ENCODE results near the gene PRR14L.
"Not testable (repeated sequence)": the region's sequence is repeated elsewhere in the genome, so short reads cannot be mapped to it uniquely, and the experiment has no call there.

The PRR14L gene

DNA sequence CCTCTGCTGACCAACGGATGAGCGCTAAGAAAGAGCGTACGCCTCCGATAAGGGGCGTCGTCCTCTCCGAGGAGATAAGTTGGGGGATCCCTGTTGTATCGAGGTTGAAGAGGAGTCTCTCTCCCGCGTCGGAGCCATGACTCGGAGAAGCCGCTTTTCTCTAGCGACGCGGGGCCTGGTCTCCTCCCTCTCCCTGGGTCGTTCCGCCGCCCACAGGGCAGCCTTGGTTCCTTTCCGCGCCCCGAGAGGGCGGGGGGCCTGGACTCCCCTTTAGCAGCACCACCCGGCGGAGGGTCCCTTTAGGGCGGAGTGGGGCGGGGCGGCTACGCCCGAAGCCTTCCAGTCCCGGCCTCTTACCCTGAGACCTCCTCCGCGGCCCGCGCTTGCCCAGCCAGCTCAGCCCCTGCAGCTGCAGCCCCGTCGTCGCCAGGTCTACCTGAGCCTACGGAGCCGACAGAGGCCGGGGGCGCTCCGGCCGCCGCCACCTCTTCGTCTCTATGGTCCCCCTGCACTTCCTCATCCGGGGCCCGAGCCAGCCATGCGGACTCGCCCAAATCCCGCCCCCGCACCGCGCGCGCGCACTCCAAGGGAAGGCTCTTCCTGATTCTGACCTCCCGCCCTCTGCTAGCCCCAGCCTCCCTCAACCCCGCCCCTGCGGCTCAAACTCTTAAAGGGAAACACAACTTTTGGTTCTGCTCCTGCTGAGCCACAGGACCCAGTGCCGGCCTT, at the start of gene PRR14L:
Gene PRR14L (minus strand): TSS at position 497 of the 729 bp plus-strand sequence. CDS start 11,272 bp downstream, outside the sequence.
- H3K27ac ChIP-seq: peak within 1 kb of the TSS; percentile 83 to 99 (median 96)
- peak within 1 kb of the TSS; percentile 60 to 97 (median 88) for H3K4me3 ChIP-seq

DNA sequence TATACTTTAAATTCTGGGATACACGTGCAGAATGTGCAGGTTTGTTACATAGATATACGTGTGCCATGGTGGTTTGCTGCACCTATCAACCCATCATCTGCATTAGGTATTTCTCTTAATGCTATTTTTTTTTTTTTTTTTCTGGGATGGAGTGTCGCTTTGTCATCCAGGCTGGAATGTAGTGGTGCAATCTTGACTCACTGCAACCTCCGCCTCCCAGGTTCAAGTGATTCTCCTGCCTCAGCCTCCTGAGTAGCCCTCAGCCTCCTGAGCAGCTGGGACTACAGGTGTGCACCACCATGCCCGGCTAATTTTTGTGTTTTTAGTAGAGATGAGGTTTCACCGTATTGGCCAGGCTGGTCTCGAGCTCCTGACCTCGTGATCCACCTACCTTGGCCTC, 49.4 kb upstream of the PRR14L start:
- not testable (repeated sequence) for H3K4me3 ChIP-seq
- peak overlapping the region in 2 of 21 experiments; percentile 21 to 31 for H3K27ac ChIP-seq

DNA sequence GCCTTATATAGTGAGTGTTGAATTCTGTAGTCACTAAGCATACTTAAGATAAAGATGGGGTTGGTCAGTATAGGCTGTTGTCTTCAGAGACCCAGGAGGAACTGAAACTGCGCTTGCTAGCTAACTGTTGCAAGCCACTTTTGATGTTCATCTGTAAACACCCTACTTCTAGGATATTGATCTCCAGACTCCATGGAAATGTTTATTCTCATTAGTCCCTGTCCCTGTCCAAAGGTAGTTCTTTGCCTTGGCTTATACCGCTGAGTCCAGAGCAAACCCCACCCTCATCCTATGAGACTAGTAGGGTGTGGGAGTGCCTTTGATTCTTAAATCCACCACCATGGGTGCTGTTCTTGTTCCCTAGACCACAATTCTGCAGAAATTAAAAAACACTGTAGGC, 40.3 kb upstream of the PRR14L start:
- Histone ChIP-seq H3K27ac (no peak overlapping the region), H3K4me3 (no peak overlapping the region)

DNA sequence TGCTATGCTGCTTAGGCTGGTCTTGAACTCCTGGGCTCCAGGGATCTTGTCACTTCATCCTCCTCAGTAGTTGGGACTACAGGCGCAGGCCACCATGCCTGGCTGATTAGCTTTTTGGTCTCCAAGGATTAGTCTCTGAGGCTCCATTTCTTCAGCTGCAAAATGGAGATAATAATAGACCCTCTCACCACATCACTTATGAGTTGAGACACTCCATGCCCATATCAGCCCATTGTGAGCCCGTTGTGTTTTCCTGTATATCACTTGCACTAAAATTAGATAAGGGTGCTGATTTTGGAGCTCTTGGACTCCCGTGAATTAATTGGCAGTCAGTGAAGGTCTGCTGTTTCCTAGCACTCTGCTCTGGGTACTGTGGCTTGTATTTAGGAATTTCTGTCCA, 39.9 kb upstream of the PRR14L start:
- no peak overlapping the region for H3K27ac ChIP-seq
- no peak overlapping the region for H3K4me3 ChIP-seq

DNA sequence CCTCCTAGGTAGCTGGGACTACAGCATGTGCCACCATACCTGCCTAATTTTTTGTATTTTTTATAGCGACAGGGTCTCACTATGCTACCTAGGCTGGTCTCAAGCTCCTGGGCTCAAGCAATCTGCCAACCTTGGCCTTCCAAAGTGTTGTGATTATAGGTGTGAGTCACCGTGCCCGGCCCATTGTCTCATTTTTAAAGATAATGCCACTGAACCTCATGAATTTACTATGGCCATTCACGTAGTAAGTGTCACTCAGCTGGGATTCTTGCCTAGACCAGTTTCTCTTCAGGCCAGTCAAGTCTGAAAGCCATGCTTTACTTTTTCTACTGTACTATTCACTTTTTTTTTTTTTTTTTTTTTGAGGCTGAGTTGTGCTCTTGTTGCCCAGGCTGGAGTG, 26.3 kb upstream of the PRR14L start:
- Histone ChIP-seq H3K27ac (no peak overlapping the region), H3K4me3 (no peak overlapping the region)

DNA sequence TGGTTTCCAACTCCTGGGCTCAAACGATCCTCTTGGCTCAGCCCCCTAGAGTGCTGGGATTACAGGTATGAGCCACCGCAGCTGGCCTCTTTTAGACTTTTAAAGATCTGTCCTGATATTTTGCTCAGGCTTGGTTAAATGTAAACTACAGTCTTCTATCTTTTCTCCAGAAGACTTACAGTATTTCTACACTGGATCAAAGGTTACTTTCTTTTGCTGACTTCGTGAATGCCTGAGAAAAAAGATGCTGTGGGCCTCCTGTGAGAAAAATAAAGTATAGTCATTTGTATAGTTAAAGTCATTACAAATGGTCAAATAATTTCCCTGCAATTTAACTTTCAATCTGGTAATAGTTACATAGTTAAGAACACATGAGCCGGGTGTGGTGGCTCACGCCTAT, 23.5 kb upstream of the PRR14L start:
- Histone ChIP-seq H3K4me3 (no peak overlapping the region), H3K27ac (no peak overlapping the region)

DNA sequence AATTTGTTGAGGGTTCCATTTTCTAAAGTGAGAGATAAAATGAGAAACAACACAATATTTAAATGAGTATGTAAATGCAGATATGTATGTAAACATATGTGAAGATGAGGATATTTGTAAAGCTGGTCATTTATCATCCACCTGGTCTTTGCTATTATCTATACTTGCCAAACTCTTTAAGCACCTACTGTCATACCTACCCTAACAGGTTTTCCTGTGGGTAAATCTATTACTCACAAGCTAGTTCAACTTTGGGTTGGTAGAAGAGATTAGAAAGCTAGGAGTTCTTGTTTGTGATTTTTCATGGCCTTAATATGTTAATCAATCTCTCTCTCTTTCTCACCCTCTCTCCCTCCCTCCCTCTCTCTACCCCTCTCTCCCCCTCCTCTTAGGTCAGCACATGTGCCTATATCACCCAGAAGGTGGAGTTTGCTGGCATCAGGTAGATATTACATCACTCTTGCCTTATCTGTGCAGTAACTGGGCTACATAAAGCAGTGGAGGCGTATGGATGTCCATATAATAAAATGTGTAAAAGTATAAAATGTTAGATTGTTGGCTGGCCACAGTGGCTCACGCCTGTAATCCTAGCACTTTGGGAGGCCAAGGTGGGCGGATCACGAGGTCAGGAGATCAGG, 18.6 kb upstream of the PRR14L start:
- Histone ChIP-seq H3K4me3 (no peak overlapping the region), H3K27ac (no peak overlapping the region)

DNA sequence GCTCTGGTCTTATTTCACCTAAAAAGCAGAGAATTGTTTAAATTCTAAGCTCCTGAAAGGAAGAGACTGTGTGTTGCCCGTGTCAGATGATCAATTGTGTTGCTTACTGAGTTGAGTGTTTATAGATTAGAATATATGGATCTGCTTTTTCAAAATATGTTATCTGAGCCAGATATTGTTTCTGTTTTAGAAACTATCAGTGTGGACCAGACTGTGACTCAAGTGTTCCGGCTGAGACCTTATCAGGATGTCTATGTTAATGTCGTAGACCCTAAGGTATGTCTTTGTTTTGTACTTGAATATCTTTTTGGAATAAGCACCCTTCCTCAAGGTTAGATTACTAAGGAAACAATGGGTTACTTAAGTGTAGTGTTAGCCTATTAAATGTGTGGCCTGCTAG, 14.9 kb upstream of the PRR14L start:
- H3K27ac ChIP-seq: no peak overlapping the region
- H3K4me3 ChIP-seq: no peak overlapping the region

DNA sequence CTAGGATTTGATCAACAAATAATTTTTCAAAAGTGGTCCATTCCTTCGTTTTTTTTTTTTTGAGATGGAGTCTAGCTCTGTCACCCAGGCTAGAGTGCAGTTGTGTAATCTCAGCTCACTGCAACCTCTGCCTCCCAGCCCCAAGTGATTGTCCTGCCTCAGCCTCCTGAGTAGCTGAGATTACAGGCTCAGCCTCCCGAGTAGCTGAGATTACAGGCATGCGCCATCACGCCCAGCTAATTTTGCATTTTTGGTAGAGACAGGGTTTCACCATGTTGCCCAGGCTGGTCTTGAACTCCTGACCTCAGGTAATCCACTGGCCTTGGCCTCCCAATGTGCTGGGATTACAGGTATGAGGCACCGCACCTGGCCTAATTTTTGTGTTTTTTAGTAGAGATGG, 8.9 kb upstream of the PRR14L start:
- H3K27ac ChIP-seq, H3K4me3 ChIP-seq: not testable (repeated sequence)

DNA sequence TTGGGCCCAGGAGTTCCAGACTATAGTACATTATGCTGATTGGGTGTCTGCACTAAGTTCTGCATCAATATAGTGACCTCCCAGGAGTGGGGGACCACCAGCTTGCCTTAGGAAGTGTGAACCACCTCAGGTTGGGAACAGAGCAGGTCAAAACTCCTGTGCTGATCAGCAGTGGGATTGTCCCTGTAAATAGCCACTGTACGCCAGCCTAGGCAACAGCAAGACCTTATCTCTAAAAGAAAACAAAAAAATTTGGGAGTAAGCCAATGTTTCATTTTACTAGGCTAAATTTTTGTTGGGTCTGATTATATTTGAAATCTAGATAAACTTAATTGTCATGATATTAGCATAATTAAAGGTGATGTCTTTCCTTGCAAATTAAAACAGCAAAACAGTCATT, 7.3 kb upstream of the PRR14L start:
- Histone ChIP-seq H3K4me3 (no peak overlapping the region), H3K27ac (no peak overlapping the region)

DNA sequence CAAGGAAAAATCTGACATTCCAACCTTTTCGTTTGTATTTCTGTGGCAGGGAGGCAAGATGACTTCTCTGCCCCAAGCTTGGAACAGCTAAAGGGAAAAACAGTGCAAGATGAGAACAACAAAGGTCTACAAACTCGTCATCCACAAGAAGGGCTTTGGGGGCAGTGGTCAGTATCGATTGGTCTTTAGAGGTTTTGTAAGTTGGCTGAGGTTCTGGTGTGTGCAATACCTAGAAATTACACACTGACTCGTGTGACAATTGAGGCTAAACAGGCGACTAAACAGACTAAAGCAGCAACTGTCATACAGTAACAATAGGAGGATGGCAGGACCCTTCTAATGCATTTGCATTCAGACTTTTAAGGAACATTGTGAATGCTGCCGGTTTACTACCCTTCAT, 4.9 kb upstream of the PRR14L start:
- peak overlapping the region in 13 of 21 experiments; percentile 92 to 98 (median 95) for H3K27ac ChIP-seq
- peak overlapping the region in 4 of 7 experiments; percentile 77 to 88 (median 85) for H3K4me3 ChIP-seq

DNA sequence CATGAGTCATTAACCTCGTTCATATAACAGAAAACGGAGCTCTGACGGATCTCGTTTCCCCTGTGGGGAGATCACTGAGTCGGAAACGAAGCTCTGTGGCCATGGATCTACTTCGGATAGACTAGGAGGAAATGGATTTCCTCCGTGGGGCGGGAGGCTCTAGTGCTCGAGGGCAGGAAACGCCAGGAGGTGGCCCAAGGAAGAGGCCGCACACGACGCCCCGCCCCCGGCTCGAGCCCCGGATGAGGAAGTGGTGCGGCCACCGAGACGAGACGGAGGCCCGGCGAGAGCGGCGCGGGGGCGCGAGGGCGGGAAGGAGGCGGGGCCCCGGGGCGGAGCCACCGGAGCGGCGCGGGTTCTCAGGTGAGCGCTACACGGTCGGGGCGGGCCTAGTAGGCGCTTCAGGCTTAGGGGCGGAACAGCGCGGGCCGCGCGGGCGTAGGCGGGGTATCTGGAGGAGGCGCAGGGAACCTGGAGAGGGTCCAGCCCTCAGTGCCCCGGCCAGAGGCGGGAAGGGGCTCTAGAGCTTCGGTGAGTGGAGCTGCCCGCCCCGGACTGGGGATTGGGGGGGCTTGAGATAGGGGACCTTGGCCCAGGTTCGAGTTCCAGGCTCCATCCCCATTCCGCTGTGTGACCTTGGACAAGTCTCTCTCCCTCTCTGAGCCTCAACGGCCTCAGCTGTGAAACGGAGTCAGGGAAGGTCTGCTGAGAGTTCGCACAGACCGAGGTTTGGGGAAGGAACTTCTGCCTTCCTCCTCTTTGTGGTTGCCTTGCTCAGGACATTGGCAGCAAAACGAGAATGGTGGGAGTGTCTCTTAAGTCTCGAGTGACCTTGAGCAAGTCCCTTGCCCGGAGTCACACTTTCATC, 3.9 kb upstream of the PRR14L start, which contains the start of gene DEPDC5:
Gene DEPDC5 (plus strand): TSS at position 386 of the 868 bp plus-strand sequence. CDS start 903 bp downstream, outside the sequence.
- Histone ChIP-seq H3K4me3 (peak within 1 kb of the TSS; percentile 77 to 88 (median 85)), H3K27ac (peak within 1 kb of the TSS; percentile 61 to 98 (median 94))

DNA sequence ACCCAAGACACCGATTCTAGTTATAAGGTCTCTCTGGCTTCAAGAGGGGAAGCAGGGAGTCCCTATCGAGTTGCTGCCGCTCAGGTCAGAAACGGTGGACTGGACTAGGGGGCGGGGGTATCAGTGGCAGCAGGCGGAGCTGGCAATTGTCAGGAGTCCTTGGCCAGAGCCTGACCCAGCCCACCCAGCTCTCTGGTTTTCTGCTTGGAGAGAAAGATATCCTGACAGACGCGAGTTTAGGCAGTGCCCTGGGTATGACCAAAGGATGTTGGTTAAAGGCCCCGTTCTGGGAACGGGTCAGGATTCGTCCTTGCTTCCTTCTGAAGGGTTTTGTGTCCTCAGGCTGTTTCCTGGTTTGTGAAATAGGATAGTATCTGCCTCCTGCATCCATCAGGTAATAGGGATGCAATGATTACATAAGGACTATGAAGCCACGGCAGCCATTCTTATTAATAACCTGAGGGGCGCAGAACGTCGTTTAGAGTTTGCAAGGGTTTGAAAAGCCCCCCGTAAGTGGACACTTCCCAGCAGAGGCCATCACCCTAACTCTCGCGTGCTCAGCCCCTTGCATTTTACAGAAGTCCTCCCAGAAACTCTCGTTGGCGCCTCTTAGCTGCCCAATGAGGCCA, 3.2 kb upstream of the PRR14L start:
- Histone ChIP-seq H3K27ac (peak overlapping the region; percentile 61 to 98 (median 94)), H3K4me3 (peak overlapping the region; percentile 77 to 88 (median 85))

DNA sequence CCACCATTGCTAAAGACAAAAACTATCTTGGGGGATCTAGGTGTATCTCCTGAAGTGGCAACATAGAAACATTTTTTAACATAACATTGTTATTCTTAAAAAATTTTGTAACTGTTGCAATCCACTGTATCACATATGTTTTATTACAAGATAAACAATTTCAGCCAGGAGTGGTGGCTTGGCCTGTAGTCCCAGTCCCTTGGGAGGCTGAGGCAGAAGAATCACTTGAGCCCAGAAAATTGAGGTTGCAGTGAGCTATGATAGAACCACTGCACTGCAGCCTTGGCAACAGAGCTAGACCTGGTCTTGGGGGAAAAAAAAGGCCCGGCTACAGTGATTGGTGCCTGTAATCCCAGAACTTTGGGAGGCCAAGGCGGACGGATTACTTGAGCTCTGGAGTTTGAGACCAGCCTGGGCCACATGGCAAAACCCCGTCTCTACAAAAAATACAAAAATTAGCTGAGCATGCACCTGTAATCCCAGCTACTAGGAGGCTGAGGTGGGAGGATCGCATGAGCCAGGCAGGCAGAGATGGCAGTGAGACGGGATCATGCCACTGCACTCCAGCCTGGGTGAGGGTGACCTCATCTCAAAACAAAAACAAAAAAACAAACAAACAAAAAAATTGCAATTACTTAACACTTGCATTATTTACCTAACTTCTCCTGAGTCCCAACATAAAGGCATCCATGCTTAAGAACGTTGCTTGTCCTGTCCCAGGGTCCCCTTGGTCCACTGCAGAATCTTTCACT, 2.3 kb upstream of the PRR14L start:
- Histone ChIP-seq H3K27ac (peak overlapping the region in 19 of 21 experiments; percentile 79 to 98 (median 95)), H3K4me3 (peak overlapping the region in 2 of 7 experiments; percentile 77 to 85)

DNA sequence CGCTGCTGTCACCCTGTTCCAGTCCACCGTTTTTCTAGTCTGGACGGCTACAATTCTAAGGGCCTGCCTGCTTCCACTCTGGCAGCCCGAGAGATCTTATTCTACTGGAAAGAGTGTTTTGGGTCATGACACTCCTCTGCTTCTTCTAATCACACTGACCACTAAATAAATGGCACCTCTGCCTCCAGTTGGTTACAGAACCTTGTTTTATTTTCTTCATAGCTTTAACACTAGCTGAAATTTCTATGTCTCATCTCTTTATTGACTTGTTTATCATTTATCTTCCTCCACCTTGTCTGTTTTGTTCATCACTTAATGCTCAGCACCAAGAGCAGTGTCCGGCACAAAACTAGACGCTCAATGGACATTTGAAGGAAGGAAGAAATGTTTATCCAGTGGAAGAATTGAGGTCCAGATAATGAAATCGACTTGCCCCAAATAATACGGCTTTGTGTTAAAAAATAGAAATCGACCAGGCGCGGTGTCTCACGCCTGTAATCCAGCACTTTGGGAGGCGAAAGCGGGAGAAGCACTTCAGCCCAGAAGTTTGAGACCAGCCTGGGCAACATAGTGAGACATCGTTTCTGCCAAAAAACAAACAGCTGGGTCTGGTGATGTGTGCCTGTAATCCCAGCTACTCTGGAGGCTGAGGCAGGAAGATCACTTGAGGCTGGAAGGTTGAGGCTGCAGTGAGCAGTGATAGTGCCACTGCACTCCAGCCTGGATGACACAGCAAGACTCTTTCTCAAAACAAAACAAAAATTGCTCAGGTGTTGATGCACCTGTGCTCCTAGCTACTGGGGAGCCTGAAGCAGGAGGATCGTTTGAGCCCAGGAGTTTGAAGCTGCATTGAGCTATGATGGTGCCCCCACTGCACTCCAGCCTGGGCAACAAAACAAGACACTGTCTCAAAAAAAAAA, 693 bp upstream of the PRR14L start:
- H3K27ac ChIP-seq: peak overlapping the region in 19 of 21 experiments; percentile 83 to 99 (median 97)
- H3K4me3 ChIP-seq: peak overlapping the region in 4 of 7 experiments; percentile 87 to 96 (median 90)

DNA sequence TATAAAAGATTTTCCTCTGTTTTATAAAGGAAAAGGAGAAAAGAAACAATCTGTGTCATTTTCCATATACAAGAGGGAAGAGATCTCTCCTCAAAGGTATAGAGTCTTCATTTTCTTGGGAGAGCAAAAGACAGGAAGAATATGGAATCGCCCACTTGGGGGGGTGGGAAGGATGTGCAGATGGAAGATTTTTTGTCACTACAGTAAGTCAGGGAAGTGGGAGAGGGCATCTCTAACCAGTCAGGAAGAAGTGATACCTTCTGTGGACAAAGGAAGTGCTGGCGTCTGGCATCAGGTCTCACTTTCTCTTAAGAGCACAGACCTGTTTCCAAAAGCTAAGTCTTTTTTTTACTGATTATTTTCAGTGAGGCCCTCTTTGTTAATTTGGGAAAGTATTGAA, 1.4 kb downstream of the PRR14L start:
- H3K27ac ChIP-seq: peak overlapping the region in 8 of 21 experiments; percentile 90 to 99 (median 96)

DNA sequence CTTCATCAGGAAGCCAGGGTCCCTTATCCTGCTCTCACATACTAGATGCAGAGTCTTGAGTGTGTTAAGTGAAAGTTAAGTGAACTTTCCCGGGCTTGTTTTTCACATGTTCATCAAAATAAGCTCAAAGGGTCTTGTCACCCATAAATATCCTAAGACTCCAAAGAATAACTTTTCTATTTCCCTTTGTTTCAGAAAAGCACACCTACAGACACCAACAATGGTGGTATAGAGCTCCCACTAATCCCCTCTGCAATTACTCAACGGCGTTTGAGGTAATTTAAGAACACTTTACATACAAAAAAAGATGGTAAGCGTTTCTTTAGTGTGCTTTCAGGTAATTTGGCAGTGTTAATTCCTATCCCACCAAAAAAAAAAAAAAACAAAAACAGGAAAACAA, 2.5 kb downstream of the PRR14L start:
- Histone ChIP-seq H3K4me3 (no peak overlapping the region), H3K27ac (peak overlapping the region in 1 of 21 experiments; percentile 50)

More for the DNA sequence above, 1.4 kb downstream of the PRR14L start:
- peak overlapping the region in 5 of 7 experiments; percentile 60 to 97 (median 88) for H3K4me3 ChIP-seq

DNA sequence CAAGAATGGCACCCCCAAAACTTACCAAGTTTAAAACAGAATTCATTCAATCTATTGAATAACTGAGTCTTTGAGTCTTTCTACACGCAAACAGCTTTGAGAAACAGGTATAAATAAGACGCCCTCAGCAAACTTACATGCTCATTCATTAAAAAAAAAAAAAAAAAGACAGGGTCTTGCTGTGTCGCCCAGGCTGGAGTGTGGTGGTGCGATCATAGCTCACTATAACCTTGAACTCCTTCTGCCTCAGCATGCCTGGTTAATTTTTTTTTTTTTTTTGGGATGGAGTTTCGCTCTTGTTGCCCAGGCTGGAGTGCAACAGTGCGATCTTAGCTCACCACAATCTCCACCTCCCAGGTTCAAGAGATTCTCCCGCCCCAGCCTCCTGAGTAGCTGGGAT, 6.1 kb downstream of the PRR14L start:
- Histone ChIP-seq H3K4me3 (no peak overlapping the region), H3K27ac (no peak overlapping the region)
